ENCODE data around the gene STXBP4. TPM values are rescaled to one million over a fixed set of nuclear protein-coding genes. Genes with fewer than 3 reads are reported as not detected.

Gene STXBP4
- total RNA-seq, 1 experiment from 2014 or later = 16.5 TPM

GRCh38 chr17:55134486-55135157, 166.1 kb downstream of the STXBP4 start:
- Histone ChIP-seq H3T11ph (ENCODE audit: low read length) (no peak overlapping the region), H2AK5ac (ENCODE audit: insufficient read length, low read length) (no peak overlapping the region), H2BK12ac (ENCODE audit: insufficient read length, low read depth, low read length) (no peak overlapping the region), H3K18ac (ENCODE audit: insufficient read length, low read depth, low read length) (no peak overlapping the region), H2AFZ (ENCODE audit: low read length) (no peak overlapping the region), H4K20me1 (ENCODE audit: control insufficient read depth, insufficient read depth, insufficient read length) (no peaks in the 10 kb centered on the region), H3K9ac (ENCODE audit: extremely low read depth, insufficient read length, low read length) (no peak overlapping the region), H3K4ac (ENCODE audit: low read depth, low read length) (no peak overlapping the region), H3K23me2 (ENCODE audit: insufficient read length, low read depth, low read length, poor library complexity, severe bottlenecking) (no peaks in the 10 kb centered on the region), H3K4me1 (ENCODE audit: insufficient read depth, low read length) (no peaks in the 10 kb centered on the region), H3K27me3 (ENCODE audit: insufficient read depth, low read length) (no peaks in the 10 kb centered on the region), H4K91ac (ENCODE audit: insufficient read length, low read depth, low read length) (no peak overlapping the region), H2BK5ac (ENCODE audit: insufficient read length, low read length) (no peak overlapping the region), H2BK20ac (ENCODE audit: low read depth, low read length, poor library complexity, severe bottlenecking) (no peak overlapping the region), H3K79me2 (ENCODE audit: insufficient read depth, low read length) (no peaks in the 10 kb centered on the region), H3K14ac (ENCODE audit: insufficient read depth, low read length) (no peak overlapping the region), H3K23ac (ENCODE audit: insufficient read length, low read depth, low read length) (no peak overlapping the region), H4K5ac (ENCODE audit: insufficient read length, low read depth, low read length) (no peak overlapping the region), H3K56ac (ENCODE audit: insufficient read length, low read depth, low read length) (no peak overlapping the region), H4K8ac (replicated peaks; ENCODE audit: insufficient read length, low read depth, low read length) (no peak overlapping the region), H2BK15ac (ENCODE audit: low read depth, low read length) (no peak overlapping the region), H3K4me2 (ENCODE audit: insufficient read depth, insufficient read length, low read length) (no peak overlapping the region), H3K27ac (ENCODE audit: insufficient read length, low read depth, low read length) (no peak overlapping the region), H3K79me1 (ENCODE audit: insufficient read depth, low read depth, low read length, poor library complexity, severe bottlenecking) (no peaks in the 10 kb centered on the region), H3K9me3 (ENCODE audit: control insufficient read depth, low read depth, low read length) (no peaks in the 10 kb centered on the region), H2BK120ac (ENCODE audit: low read depth, low read length, poor library complexity, severe bottlenecking) (no peak overlapping the region)
- no peak for TF ChIP-seq CTCF (conservative IDR thresholded peaks at IDR 0.05)
- no peaks in the 10 kb centered on the region for H3K9me3 Mint-ChIP-seq
- H3K4me3 Mint-ChIP-seq = no peak overlapping the region
- no CpG with 5 or more reads among the region's 1 CpG for WGBS (ENCODE audit: extremely low coverage, insufficient read length, low lambda C conversion rate)
- no peak for DNase-seq
- H3K27ac Mint-ChIP-seq = no peak overlapping the region
- H3K27me3 Mint-ChIP-seq (ENCODE audit: low read depth) = no peaks in the 10 kb centered on the region
- no peaks in the 10 kb centered on the region for H3K4me1 Mint-ChIP-seq
- H3K36me3 Mint-ChIP-seq (ENCODE audit: insufficient read depth in 1 of 3, low read depth in 3 of 3) = no peaks in the 10 kb centered on the region

All from H9 (cell line).